AML-193 (cell line): Measurements from ENCODE around the gene AUTS2.

Experiments used
- DNase-seq, 2 experiments: peaks; one replicate each; lab custom pipeline; 2025; lab: John Stamatoyannopoulos, UW

The AUTS2 gene

GRCh38 chr7:70178787-70179186 lies 580.5 kb downstream of the AUTS2 start:
- no peak for DNase-seq

DNA sequence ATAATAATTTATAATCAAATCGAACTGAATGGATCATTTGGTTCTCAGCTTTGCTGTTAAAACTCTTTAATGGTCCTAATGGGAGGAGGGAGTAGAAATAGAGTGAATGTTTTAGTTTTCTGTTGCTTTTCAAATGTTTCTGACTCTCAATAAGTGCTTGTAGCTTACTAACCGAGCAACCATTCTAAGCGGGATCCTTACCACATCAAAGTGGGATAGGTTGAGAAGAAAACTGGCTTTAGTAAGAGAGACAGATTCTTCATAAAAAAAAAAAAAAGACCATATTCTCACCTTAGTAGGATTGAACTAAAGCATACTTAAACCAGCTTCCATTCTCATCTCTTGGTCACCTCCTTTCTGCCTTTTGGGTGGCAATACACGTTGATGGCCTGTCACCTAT lies 584.2 kb downstream of the AUTS2 start:
- DNase-seq: no peak

DNA sequence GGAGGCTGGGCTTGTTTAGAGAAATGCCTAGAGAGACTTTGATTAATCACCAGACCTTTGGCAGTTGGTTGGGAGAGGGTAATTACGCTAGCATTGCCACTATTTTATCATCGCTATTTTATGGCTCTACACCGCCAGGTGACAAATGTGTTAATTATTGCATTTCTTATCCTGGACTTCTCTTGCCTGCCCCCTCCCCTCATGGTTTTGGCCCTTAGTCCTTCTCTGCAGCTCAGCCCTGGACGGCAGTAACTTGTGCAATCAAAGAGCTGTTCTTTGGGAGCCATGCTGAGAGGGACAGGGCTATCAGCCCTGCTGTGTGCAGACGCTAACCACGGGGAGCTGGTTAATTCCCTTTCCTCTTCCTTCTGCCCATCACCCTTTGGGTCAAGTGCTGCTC lies 585.0 kb downstream of the AUTS2 start:
- DNase-seq: no peak

GRCh38 chr7:70188901-70189650 lies 590.8 kb downstream of the AUTS2 start:
- DNase-seq: no peak

GRCh38 chr7:70189776-70190175 lies 591.5 kb downstream of the AUTS2 start:
- no peak for DNase-seq

DNA sequence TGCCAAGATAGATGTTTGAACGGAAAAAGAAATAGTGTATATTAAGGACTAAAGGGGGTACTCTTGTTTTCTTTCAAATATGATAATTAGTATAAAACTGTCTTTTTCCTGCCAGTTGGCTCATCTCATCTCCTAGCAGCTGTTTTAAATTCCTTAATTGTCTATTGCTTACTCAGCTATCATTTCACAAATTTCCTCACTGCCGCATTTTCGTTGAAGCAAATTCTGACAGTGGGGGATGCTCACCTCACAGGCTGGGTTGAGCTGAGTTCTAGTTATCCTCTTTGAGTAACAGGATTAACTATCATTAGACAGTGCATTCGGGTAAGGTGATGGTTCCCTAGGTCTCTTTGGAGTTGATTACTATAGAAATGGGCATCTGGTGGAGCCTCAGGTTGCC lies 592.0 kb downstream of the AUTS2 start:
- DNase-seq: no peak

DNA sequence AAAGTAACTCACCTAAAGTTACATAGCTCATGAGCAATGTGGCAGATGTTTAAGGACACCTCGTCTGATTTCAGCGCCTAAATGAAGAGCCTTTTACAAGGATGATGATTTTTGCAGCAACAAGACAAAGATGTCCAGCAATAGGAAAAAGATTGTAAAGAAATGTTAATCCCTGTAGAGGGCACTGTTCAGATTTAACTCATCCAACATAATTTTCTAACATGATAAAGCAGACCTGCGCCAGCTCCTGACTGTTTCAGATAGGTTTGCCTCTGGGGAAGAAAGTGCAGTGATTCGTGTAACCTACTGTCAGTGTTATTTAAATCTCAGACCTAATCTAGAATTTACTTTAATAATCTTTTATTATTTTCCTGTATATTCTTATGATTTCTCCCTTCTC lies 595.2 kb downstream of the AUTS2 start:
- DNase-seq: peak; percentile 23 to 36

- no peak for DNase-seq
Observed at GRCh38 chr7:70208236-70209063, 610.2 kb downstream of the AUTS2 start.

GRCh38 chr7:70210200-70210935 lies 612.1 kb downstream of the AUTS2 start:
- no peak for DNase-seq

- DNase-seq: no peak
Observed at GRCh38 chr7:70210936-70211310, 612.6 kb downstream of the AUTS2 start.

DNA sequence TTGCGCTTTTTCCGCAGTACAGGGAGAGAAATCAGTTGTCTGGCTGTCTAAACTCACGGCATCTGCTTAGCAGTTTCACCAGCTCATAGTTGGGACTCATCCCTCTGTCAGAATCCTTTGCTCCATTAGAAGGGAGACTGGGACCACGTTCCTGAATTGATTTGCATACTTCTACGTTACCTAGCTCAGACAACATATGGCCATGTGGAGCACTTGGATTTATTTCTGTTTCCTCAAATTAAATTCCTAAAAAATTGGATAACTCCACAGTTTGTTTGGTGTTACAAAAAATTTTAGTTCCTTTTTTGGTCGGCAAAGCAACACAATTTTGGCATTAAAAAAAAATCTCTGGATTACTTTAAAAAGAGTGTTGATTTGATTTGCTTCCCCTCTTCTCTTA lies 614.0 kb downstream of the AUTS2 start:
- no peak for DNase-seq

DNA sequence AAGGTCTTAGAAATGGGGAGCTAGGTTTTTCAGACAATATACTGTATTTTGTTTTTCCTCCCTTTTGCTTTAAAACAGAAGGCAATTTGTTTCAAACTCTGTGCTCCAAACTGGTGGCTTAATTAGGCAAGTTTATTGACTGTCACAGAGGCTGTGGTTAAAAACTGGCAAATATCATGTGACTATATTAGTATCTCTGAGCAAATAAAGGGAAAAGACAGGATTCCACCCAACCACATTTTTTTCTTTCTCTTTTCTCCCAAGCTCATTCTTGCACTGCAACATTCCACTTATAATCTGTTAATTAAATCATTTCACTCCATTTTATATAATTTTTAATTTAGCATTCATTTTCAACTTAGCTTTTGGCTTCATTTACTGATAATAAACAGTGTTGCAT lies 615.8 kb downstream of the AUTS2 start:
- DNase-seq: no peak

GRCh38 chr7:70215491-70215890 lies 617.2 kb downstream of the AUTS2 start:
- peak; percentile 5 to 13 for DNase-seq

- no peak for DNase-seq
Observed at GRCh38 chr7:70217571-70217970, 619.3 kb downstream of the AUTS2 start.

GRCh38 chr7:70218006-70218405 lies 619.7 kb downstream of the AUTS2 start:
- no peak for DNase-seq

- no peak for DNase-seq
Observed at GRCh38 chr7:70219061-70219460, 620.8 kb downstream of the AUTS2 start.

DNA sequence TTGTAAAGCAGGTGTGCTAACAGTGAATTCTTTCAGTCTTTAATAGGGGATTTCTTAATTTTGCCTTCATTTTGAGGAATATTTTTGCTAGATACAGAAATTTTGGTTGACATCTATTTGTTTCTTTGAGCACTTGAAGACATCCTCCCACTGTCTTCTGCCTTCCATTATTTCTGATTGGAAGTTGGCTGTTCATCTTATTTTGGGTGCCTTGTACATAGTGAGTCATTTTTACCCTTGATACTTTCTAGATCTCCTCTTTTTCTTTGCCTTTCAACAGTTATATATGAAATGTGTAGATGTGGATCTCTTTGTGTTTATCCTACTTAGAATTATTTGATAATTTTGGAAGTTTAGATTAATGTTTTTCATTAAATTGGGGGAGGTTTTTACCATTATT lies 631.0 kb downstream of the AUTS2 start:
- DNase-seq: no peak

DNA sequence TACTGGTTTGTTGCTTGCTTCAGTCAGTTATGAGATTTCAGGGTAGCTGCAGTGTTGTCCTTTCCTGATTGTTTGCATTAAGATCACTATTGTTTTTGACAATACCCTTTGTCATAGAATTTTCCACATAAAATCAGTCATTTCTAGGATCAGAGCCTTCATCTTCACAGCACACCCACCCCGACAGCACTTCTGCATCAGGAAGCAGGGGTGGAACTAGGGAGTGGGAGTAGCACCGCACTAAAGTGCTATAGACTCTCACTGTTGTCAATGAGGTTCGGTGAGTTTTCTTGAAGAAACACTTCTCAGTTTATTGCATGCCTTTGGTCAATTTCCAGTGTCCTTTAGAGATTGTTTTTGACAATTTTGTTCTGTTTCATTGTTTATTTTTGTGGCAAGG lies 632.5 kb downstream of the AUTS2 start:
- no peak for DNase-seq

- no peak for DNase-seq
Observed at GRCh38 chr7:70233776-70234175, 635.5 kb downstream of the AUTS2 start.

GRCh38 chr7:70237256-70237655 lies 639.0 kb downstream of the AUTS2 start:
- no peak for DNase-seq

- DNase-seq: no peak
Observed at GRCh38 chr7:70237831-70238575, 639.7 kb downstream of the AUTS2 start.

- DNase-seq: no peak
Observed at GRCh38 chr7:70239918-70240317, 641.6 kb downstream of the AUTS2 start.
